Endothelial cell of coronary artery (primary cell): Measurements from ENCODE around the gene ISM2. TPM values are rescaled to one million over a fixed set of nuclear protein-coding genes. Genes with fewer than 3 reads are reported as not detected.

Experiments used
- total RNA-seq: library from RNA; depleted of rRNA; stranded (reverse); fragments of >200 nt; gene quantifications from 2 replicates; pipeline ENCODE4 v1.2.3, GENCODE V29; 2014

ISM2 gene
- total RNA-seq = under 0.01 and 0.09 TPM in 2 replicates

DNA sequence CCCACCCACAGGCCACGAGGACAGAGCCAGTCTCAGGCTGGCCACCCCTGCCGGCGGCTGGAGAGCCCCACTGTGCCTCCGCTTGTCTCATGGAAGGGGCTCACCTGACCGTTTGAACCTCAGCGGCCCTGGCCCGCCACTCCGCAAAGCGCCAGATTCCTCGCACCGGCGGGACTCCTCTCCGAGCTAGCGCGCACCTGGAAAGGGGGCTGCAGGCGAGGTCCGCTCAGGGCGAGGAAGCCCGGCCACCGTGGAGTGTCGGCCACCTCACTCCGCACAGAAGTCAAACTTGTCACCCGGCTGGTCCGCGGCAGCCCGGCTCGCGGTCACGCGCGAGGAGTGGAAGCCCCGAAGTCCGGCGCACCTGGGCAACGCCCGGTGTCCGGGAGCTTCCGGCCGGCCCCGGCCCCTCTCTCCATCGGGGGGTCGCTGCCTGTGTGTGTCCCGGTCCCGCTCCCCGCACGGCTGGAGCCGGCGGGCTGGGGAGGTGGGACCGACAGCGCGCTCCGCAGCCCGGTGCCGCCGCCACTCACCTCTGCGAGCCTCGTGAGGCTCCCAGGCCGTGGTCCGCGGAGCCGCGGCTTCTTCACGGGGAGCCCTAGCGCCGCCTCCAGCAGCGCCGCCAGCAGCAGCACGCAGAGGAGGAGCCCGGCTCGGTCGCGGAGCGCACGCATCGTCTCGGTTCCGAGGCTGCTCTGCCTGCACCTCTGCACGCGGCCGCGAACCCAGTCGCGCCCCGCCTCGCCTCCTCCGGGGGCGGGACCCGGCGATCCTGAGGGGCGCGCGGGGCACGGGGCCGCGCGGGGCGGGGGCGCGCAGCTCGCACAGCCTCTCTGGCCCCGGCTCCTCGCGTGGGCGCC is at the start of gene ISM2:
Gene ISM2, minus strand, starts transcription at position 697 of the 860 bp plus-strand sequence. Its CDS starts 23 bp downstream, at position 674.

DNA sequence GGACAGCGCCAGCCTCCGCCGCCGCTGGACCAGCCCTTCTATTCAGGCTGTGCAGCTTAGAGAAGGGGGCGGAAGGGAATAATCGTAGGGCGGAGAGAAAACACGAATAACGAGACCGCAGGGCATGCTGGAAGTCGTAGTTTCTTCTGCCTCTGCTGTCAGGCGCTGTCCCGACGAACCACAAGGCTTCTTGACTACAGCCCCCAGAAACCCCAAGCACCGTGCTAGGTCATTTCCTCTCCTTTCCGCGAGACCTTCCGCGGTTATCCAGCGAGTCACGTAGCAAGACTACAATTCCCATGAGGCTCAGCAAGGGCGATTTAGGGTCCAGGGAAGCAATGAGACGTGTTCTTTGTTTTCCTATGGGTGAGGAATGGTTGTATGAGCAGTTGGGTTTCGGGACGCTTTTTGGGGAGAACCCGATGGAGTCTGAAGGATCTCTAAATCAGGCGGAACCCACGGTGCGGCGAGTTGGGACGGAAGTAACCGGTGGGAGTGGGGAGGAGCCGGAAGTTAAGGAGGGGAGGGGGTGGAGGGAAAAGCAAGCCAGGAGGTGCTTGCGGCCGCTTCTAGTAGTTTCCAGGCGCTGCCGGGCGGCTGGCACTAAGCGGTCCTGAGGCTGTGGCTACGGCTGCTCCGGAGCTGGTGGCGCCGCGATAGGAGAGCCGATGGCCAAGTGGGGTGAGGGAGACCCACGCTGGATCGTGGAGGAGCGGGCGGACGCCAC is 40.9 kb downstream of the ISM2 start, which contains the start of the genes AHSA1 and VIPAS39:
Gene AHSA1, plus strand, starts transcription at position 572 of the 727 bp plus-strand sequence. Its CDS starts 97 bp downstream, at position 669.
Gene VIPAS39, minus strand, starts transcription at position 80 of the 727 bp plus-strand sequence. CDS start 3,499 bp downstream, outside the sequence.

Other genes with a start within 250 kb of the ISM2 start
- gene NGB, start 227.6 kb downstream of the ISM2 start, total RNA-seq = not detected in 2 replicates
- gene POMT2, start 177.9 kb downstream of the ISM2 start, total RNA-seq = 9.4 and 12.5 TPM in 2 replicates
- gene GSTZ1, start 177.8 kb downstream of the ISM2 start, total RNA-seq = 9.3 and 18.1 TPM in 2 replicates
- 8.6 and 10.2 TPM in 2 replicates for gene TMED8, start 121.7 kb downstream of the ISM2 start, total RNA-seq
- gene SAMD15, start 121.4 kb downstream of the ISM2 start, total RNA-seq = 0.94 and 2.6 TPM in 2 replicates
- gene NOXRED1, start 75.3 kb downstream of the ISM2 start, total RNA-seq = 0.09 TPM in 2 replicates
- 27.8 and 31.0 TPM in 2 replicates for gene VIPAS39, start 41.2 kb downstream of the ISM2 start, total RNA-seq
- gene AHSA1, start 40.7 kb downstream of the ISM2 start, total RNA-seq = 139 and 151 TPM in 2 replicates
- gene SPTLC2, start 117.8 kb upstream of the ISM2 start, total RNA-seq = 37.7 and 41.8 TPM in 2 replicates
- gene ALKBH1, start 209.2 kb upstream of the ISM2 start, total RNA-seq = 7.8 TPM in 2 replicates
- gene SLIRP, start 209.3 kb upstream of the ISM2 start, total RNA-seq = 168 and 234 TPM in 2 replicates